ENCODE measurements around the gene SLC17A5. TPM values are rescaled to one million over a fixed set of nuclear protein-coding genes. Genes with fewer than 3 reads are reported as not detected.
"Not testable (repeated sequence)": the region's sequence is repeated elsewhere in the genome, so short reads cannot be mapped to it uniquely, and the experiment has no call there.

Gene SLC17A5
- total RNA-seq, 1 donor, result 46.6 TPM

GRCh38 chr6:73569121-73569520 lies 84.7 kb downstream of the SLC17A5 start:
- TF ChIP-seq CTCF (IDR thresholded peaks at IDR 0.05; ENCODE audit: insufficient read depth, low read depth, low read length), result no peak
- no peak for DNase-seq (ENCODE audit: low read depth)
- no peak overlapping the region for H3K4me3 ChIP-seq (ENCODE audit: low read depth, low read length)

GRCh38 chr6:73566954-73567591 lies 86.7 kb downstream of the SLC17A5 start:
- DNase-seq (ENCODE audit: low read depth), result peak; percentile 72
- no peak overlapping the region for H3K4me3 ChIP-seq (ENCODE audit: low read depth, low read length)
- TF ChIP-seq CTCF (IDR thresholded peaks at IDR 0.05; ENCODE audit: insufficient read depth, low read depth, low read length), result no peak

GRCh38 chr6:73566486-73566871 lies 87.3 kb downstream of the SLC17A5 start:
- DNase-seq (ENCODE audit: low read depth), result not testable (repeated sequence)

GRCh38 chr6:73565767-73566485 lies 87.9 kb downstream of the SLC17A5 start:
- no peak overlapping the region for H3K4me3 ChIP-seq (ENCODE audit: low read depth, low read length)
- TF ChIP-seq CTCF (IDR thresholded peaks at IDR 0.05; ENCODE audit: insufficient read depth, low read depth, low read length), result no peak
- no peak for DNase-seq (ENCODE audit: low read depth)

More at GRCh38 chr6:73566486-73566871, 87.3 kb downstream of the SLC17A5 start:
- H3K4me3 ChIP-seq (ENCODE audit: low read depth, low read length), result not testable (repeated sequence)

- no peak for TF ChIP-seq CTCF (IDR thresholded peaks at IDR 0.05; ENCODE audit: insufficient read depth, low read depth, low read length)
- no peak overlapping the region for H3K4me3 ChIP-seq (ENCODE audit: low read depth, low read length)
- no peak for DNase-seq (ENCODE audit: low read depth)
Measured at GRCh38 chr6:73564578-73565345, 89.0 kb downstream of the SLC17A5 start.

- no peak for DNase-seq (ENCODE audit: low read depth)
- H3K4me3 ChIP-seq (ENCODE audit: low read depth, low read length), result no peak overlapping the region
- no peak for TF ChIP-seq CTCF (IDR thresholded peaks at IDR 0.05; ENCODE audit: insufficient read depth, low read depth, low read length)
Measured at GRCh38 chr6:73562558-73562957, 91.2 kb downstream of the SLC17A5 start.

- H3K4me3 ChIP-seq (ENCODE audit: low read depth, low read length), result no peak overlapping the region
- TF ChIP-seq CTCF (IDR thresholded peaks at IDR 0.05; ENCODE audit: insufficient read depth, low read depth, low read length), result no peak
- DNase-seq (ENCODE audit: low read depth), result no peak
Measured at GRCh38 chr6:73560853-73561407, 92.9 kb downstream of the SLC17A5 start.
